Erythroblast (primary cell): Measurements from ENCODE around the gene DAB1.

Source experiments
- GATA1 ChIP-seq: IDR thresholded peaks from 2 replicates; pipeline ENCODE4 v1.6.1; 2011; ENCODE audit warnings: low read depth, mild to moderate bottlenecking, control low read depth, low read length, moderate library complexity
- POLR2A ChIP-seq: IDR thresholded peaks from 2 replicates; pipeline ENCODE4 v1.6.1; 2011; ENCODE audit warnings: mild to moderate bottlenecking, low read length

- TF ChIP-seq POLR2A (no peak), GATA1 (no peak)
These were observed 306.1 kb downstream of the DAB1 start for GRCh38 chr1:57117753-57118152.
